HL-60 (cell line): Measurements from ENCODE around the gene PTPRM.

ENCODE experiments used
- CTCF ChIP-seq: IDR thresholded peaks from one replicate; pipeline ENCODE4 v1.5.1; 2011; ENCODE audit warnings: low read length, control low read depth, inconsistent platforms; ENCODE audit not compliant: insufficient read depth
- GABPA ChIP-seq: IDR thresholded peaks from 2 replicates; pipeline ENCODE4 v1.6.1; 2012; ENCODE audit warnings: low read depth
- POLR2AphosphoS5 ChIP-seq: IDR thresholded peaks from 2 replicates; pipeline ENCODE4 v1.6.1; 2012; ENCODE audit warnings: low read depth
- SPI1 ChIP-seq: IDR thresholded peaks from 2 replicates; pipeline ENCODE4 v1.6.1; 2012; ENCODE audit warnings: low read depth, mild to moderate bottlenecking, borderline replicate concordance
- TF ChIP-seq, protein P1 (sequence below): IDR thresholded peaks from 2 replicates; pipeline ENCODE4 v1.6.1; 2012; ENCODE audit warnings: low read depth; ENCODE audit not compliant: insufficient replicate concordance

- TF ChIP-seq CTCF = no peak
- TF ChIP-seq SPI1 = no peak
- TF ChIP-seq POLR2AphosphoS5 = no peak
- TF ChIP-seq GABPA = no peak
- TF ChIP-seq, protein P1, sequence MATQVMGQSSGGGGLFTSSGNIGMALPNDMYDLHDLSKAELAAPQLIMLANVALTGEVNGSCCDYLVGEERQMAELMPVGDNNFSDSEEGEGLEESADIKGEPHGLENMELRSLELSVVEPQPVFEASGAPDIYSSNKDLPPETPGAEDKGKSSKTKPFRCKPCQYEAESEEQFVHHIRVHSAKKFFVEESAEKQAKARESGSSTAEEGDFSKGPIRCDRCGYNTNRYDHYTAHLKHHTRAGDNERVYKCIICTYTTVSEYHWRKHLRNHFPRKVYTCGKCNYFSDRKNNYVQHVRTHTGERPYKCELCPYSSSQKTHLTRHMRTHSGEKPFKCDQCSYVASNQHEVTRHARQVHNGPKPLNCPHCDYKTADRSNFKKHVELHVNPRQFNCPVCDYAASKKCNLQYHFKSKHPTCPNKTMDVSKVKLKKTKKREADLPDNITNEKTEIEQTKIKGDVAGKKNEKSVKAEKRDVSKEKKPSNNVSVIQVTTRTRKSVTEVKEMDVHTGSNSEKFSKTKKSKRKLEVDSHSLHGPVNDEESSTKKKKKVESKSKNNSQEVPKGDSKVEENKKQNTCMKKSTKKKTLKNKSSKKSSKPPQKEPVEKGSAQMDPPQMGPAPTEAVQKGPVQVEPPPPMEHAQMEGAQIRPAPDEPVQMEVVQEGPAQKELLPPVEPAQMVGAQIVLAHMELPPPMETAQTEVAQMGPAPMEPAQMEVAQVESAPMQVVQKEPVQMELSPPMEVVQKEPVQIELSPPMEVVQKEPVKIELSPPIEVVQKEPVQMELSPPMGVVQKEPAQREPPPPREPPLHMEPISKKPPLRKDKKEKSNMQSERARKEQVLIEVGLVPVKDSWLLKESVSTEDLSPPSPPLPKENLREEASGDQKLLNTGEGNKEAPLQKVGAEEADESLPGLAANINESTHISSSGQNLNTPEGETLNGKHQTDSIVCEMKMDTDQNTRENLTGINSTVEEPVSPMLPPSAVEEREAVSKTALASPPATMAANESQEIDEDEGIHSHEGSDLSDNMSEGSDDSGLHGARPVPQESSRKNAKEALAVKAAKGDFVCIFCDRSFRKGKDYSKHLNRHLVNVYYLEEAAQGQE = no peak
Measured at GRCh38 chr18:7856116-7856515, 289.0 kb downstream of the PTPRM start.
